ENCODE data around the gene GCK.

GCK gene

GRCh38 chr7:44148961-44149536 lies 40.2 kb downstream of the GCK start:
- no peaks in the 10 kb centered on the region for H3F3A ChIP-seq (ENCODE audit: control insufficient read depth, insufficient read depth)
- H3K27me3 ChIP-seq (ENCODE audit: control insufficient read depth, low read length) = peaks cover 3% of the 10 kb centered on the region; the same call in 1 of the 2 replicates
- TF ChIP-seq CTCF (IDR thresholded peaks at IDR 0.05; ENCODE audit: low read depth, low read length, poor library complexity, severe bottlenecking) = no peak
- no peak for TF ChIP-seq EZH2phosphoT487 (IDR thresholded peaks at IDR 0.05; ENCODE audit: borderline replicate concordance, low read length)
- no peak overlapping the region for H3K27ac ChIP-seq (ENCODE audit: low read depth, low read length)
- H3K4me2 ChIP-seq (ENCODE audit: low read length) = no peak overlapping the region
- H3K36me3 ChIP-seq (ENCODE audit: control insufficient read depth, low read length) = no peaks in the 10 kb centered on the region
- H3K9me2 ChIP-seq (replicated peaks; ENCODE audit: control insufficient read depth, low read length) = no peaks in the 10 kb centered on the region
- no peaks in the 10 kb centered on the region for H3K9me3 ChIP-seq (ENCODE audit: control insufficient read depth, insufficient read depth, low read length)
- H3K4me1 ChIP-seq (ENCODE audit: control insufficient read depth, low read length) = no peaks in the 10 kb centered on the region
- no peaks in the 10 kb centered on the region for H4K20me1 ChIP-seq (ENCODE audit: control insufficient read depth, insufficient read depth, low read depth, low read length)
- H3K79me2 ChIP-seq (ENCODE audit: control insufficient read depth, low read length) = no peaks in the 10 kb centered on the region
- no peak overlapping the region for H3K4me3 ChIP-seq (ENCODE audit: low read length)

DNA sequence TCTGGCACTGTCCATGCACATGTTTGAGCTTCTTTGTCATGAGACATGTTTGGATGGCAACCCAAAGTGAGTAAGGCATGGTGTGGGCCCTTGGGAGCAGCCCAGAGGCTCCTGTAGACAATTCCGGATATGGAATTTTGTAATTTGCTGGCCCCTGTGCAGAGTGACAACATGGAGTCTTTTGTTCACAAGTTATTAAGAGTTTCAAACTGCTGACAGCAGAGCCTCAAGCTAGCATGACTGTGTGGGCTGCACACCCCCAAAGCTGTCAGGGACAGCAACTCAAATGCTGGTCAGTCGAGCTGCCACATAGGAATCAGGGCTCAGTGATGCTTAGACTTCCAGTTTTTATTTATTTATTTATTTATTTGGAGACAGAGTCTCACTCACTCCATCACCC lies 41.1 kb downstream of the GCK start:
- H3K4me1 ChIP-seq (ENCODE audit: control insufficient read depth, low read length) = no peaks in the 10 kb centered on the region
- TF ChIP-seq EZH2phosphoT487 (IDR thresholded peaks at IDR 0.05; ENCODE audit: borderline replicate concordance, low read length) = no peak
- TF ChIP-seq CTCF (IDR thresholded peaks at IDR 0.05; ENCODE audit: low read depth, low read length, poor library complexity, severe bottlenecking) = no peak
- no peaks in the 10 kb centered on the region for H4K20me1 ChIP-seq (ENCODE audit: control insufficient read depth, insufficient read depth, low read depth, low read length)
- H3K79me2 ChIP-seq (ENCODE audit: control insufficient read depth, low read length) = no peaks in the 10 kb centered on the region
- H3K27me3 ChIP-seq (ENCODE audit: control insufficient read depth, low read length) = peaks cover 3% of the 10 kb centered on the region; the same call in 1 of the 2 replicates
- H3K4me2 ChIP-seq (ENCODE audit: low read length) = no peak overlapping the region
- no peaks in the 10 kb centered on the region for H3K9me2 ChIP-seq (replicated peaks; ENCODE audit: control insufficient read depth, low read length)
- no peaks in the 10 kb centered on the region for H3K36me3 ChIP-seq (ENCODE audit: control insufficient read depth, low read length)
- peaks cover 3% of the 10 kb centered on the region for H3F3A ChIP-seq (ENCODE audit: control insufficient read depth, insufficient read depth)
- H3K27ac ChIP-seq (ENCODE audit: low read depth, low read length) = no peak overlapping the region
- no peaks in the 10 kb centered on the region for H3K9me3 ChIP-seq (ENCODE audit: control insufficient read depth, insufficient read depth, low read length)
- no peak overlapping the region for H3K4me3 ChIP-seq (ENCODE audit: low read length)

DNA sequence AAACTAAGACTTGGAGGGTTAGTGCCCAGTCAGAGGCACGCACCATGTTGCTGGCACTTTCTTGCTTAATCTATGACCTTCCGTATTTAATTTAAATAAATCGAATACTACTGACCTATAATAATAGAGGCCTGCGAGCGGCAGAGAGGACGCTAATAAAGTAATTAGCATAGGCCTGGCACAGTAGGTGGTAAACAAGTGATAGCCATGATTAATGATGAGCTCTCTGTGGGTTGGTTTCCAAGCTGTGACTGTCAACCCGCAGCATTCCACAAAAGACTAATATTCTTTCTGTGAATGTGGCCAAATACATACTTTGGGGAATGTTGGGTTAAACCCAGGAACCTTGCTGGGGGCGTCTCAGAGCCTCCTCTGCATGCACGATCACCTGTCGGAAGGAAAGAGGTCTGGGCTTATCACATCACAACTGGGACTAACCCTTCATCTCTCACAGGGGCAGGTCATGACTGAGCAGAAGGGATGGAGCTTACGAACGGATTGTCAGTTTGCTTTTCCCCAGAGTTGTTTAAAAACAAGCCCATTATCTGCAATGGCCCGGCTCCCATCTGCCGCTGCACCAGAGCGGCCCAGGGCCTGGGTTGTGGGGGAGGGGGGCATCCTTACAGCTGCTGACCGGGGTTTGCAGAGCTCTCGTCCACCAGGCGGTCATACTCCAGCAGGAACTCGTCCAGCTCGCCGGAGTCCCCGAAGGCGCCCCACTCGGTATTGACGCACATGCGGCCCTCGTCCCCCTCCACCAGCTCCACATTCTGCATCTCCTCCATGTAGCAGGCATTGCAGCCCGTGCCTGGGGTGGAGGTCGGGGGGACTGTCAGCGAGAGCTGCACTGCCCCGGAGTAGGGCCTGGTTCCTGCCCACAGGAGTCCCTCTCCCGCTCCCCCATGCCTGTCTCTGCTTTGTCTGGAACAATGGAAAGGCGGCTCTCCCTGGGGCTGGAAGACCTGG lies 41.9 kb downstream of the GCK start:
- Histone ChIP-seq H3K79me2 (ENCODE audit: control insufficient read depth, low read length) (no peaks in the 10 kb centered on the region), H3K4me3 (ENCODE audit: low read length) (no peak overlapping the region), H3K27ac (ENCODE audit: low read depth, low read length) (no peak overlapping the region), H3K9me2 (replicated peaks; ENCODE audit: control insufficient read depth, low read length) (no peaks in the 10 kb centered on the region), H3K27me3 (ENCODE audit: control insufficient read depth, low read length) (peaks cover 3% of the 10 kb centered on the region; the same call in 1 of the 2 replicates), H4K20me1 (ENCODE audit: control insufficient read depth, insufficient read depth, low read depth, low read length) (no peaks in the 10 kb centered on the region), H3F3A (ENCODE audit: control insufficient read depth, insufficient read depth) (peaks cover 4% of the 10 kb centered on the region), H3K4me1 (ENCODE audit: control insufficient read depth, low read length) (no peaks in the 10 kb centered on the region), H3K9me3 (ENCODE audit: control insufficient read depth, insufficient read depth, low read length) (no peaks in the 10 kb centered on the region), H3K36me3 (ENCODE audit: control insufficient read depth, low read length) (no peaks in the 10 kb centered on the region), H3K4me2 (ENCODE audit: low read length) (no peak overlapping the region)
- no peak for TF ChIP-seq EZH2phosphoT487 (IDR thresholded peaks at IDR 0.05; ENCODE audit: borderline replicate concordance, low read length)
- TF ChIP-seq CTCF (IDR thresholded peaks at IDR 0.05; ENCODE audit: low read depth, low read length, poor library complexity, severe bottlenecking) = no peak
